Esophagus (tissue), 2 donors: ENCODE data around the gene DIRAS3. TPM values are rescaled to one million over a fixed set of nuclear protein-coding genes. Genes with fewer than 3 reads are reported as not detected.

Experiments
- H3K27ac ChIP-seq, 2 donors: one replicate each; pipeline ENCODE4 v1.5.1; 2013; ENCODE audit warnings: low read depth in 2 of 2, mild to moderate bottlenecking in 2 of 2, inconsistent platforms in 1 of 2, low read length in 1 of 2, moderate library complexity in 1 of 2
- H3K27me3 ChIP-seq, 2 donors: one replicate each; pipeline ENCODE4 v1.6.1; 2013; ENCODE audit warnings: low read length in 2 of 2, control low read depth in 1 of 2, mild to moderate bottlenecking in 1 of 2; ENCODE audit not compliant: insufficient read depth in 2 of 2, control insufficient read depth in 1 of 2
- H3K36me3 ChIP-seq, 2 donors: one replicate each; pipeline ENCODE4 v1.6.1; 2013; ENCODE audit warnings: low read length in 1 of 2; ENCODE audit not compliant: control insufficient read depth in 2 of 2, insufficient read depth in 2 of 2
- H3K4me1 ChIP-seq, 2 donors: one replicate each; pipeline ENCODE4 v1.6.1; 2013; ENCODE audit warnings: low read length in 1 of 2; ENCODE audit not compliant: control insufficient read depth in 2 of 2, insufficient read depth in 2 of 2
- H3K4me3 ChIP-seq, 2 donors: one replicate each; pipeline ENCODE4 v1.5.1; 2013; ENCODE audit warnings: low read length in 2 of 2, mild to moderate bottlenecking in 2 of 2, low read depth in 1 of 2, moderate library complexity in 1 of 2
- H3K9me3 ChIP-seq, 2 donors: one replicate each; pipeline ENCODE4 v1.6.1; 2013; ENCODE audit warnings: mild to moderate bottlenecking in 2 of 2, low read depth in 1 of 2, low read length in 1 of 2, moderate library complexity in 1 of 2; ENCODE audit not compliant: control insufficient read depth in 2 of 2, insufficient read depth in 1 of 2
- WGBS, 2 donors: extraction: QIAGEN DNeasy Blood & Tissue Kit; methylation state at CpG; one replicate each; pipeline ENCODE4 v1.1.7; 2013; 5-methylcytosine and 5-hydroxymethylcytosine counted together
- polyA plus RNA-seq, 2 donors: library from polyadenylated mRNA; stranded (reverse); fragments of 200-250 nt; gene quantifications; one replicate each; pipeline ENCODE4 v1.2.3, GENCODE V29; 2013
- donor health status: healthy with polysubstance abuse.
- donor health status: Bipolar disorder and iron deficiency.

The DIRAS3 gene
- polyA plus RNA-seq, 2 donors, result 1.6 to 2.7 TPM

- WGBS, 2 donors, result 59 to 66% methylated on average over 2 of the region's 2 CpGs
- H3K4me1 ChIP-seq, result no peaks in the 10 kb centered on the region
- no peaks in the 10 kb centered on the region for H3K27me3 ChIP-seq
- no peaks in the 10 kb centered on the region for H3K36me3 ChIP-seq
- no peak overlapping the region for H3K4me3 ChIP-seq
- no peaks in the 10 kb centered on the region for H3K9me3 ChIP-seq
- no peak overlapping the region for H3K27ac ChIP-seq
These were observed 13.5 kb downstream of the DIRAS3 start for GRCh38 chr1:68036946-68037345.

DNA sequence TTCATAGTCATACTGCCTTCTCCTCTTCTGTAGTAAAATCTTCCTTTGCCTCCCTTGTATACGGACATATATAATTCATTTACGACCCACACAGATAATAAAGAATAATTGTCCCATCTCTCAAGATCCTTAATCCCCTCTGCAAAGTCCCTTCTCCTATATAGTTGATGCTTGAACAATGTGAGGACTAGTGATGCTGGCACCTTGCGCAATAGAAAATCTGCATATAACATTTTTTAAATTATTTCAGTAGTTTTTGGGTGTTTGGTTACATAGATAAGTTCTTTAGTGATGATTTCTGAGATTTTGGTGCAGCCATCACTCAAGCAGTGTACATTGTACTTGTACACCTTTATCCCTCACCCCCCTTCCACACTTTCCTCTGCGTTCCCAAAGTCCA is 21.0 kb downstream of the DIRAS3 start:
- no peaks in the 10 kb centered on the region for H3K9me3 ChIP-seq
- no peaks in the 10 kb centered on the region for H3K4me1 ChIP-seq
- H3K27me3 ChIP-seq, result no peaks in the 10 kb centered on the region
- WGBS, 2 donors, result 95 to 97% methylated on average over 4 of the region's 4 CpGs
- no peak overlapping the region for H3K4me3 ChIP-seq
- no peaks in the 10 kb centered on the region for H3K36me3 ChIP-seq
- H3K27ac ChIP-seq, result no peak overlapping the region

GRCh38 chr1:68028566-68028965 is 21.9 kb downstream of the DIRAS3 start:
- no peak overlapping the region for H3K4me3 ChIP-seq
- H3K4me1 ChIP-seq, result no peaks in the 10 kb centered on the region
- no peaks in the 10 kb centered on the region for H3K27me3 ChIP-seq
- H3K27ac ChIP-seq, result no peak overlapping the region
- WGBS, 2 donors, result 83 to 87% methylated on average over 3 of the region's 3 CpGs
- H3K9me3 ChIP-seq, result no peaks in the 10 kb centered on the region
- no peaks in the 10 kb centered on the region for H3K36me3 ChIP-seq

- 76 to 85% methylated on average over 2 of the region's 2 CpGs for WGBS, 2 donors
- Histone ChIP-seq H3K27me3 (no peaks in the 10 kb centered on the region), H3K27ac (no peak overlapping the region), H3K4me3 (no peak overlapping the region), H3K4me1 (no peaks in the 10 kb centered on the region), H3K36me3 (no peaks in the 10 kb centered on the region), H3K9me3 (no peaks in the 10 kb centered on the region)
These were observed 25.6 kb downstream of the DIRAS3 start for GRCh38 chr1:68024635-68025338.

- WGBS, 2 donors, result 58 to 74% methylated on average over 2 of the region's 2 CpGs
- Histone ChIP-seq H3K27me3 (no peaks in the 10 kb centered on the region), H3K4me1 (no peaks in the 10 kb centered on the region), H3K36me3 (no peaks in the 10 kb centered on the region), H3K4me3 (no peak overlapping the region), H3K27ac (no peak overlapping the region), H3K9me3 (no peaks in the 10 kb centered on the region)
These were observed 34.0 kb downstream of the DIRAS3 start for GRCh38 chr1:68016381-68016780.

DNA sequence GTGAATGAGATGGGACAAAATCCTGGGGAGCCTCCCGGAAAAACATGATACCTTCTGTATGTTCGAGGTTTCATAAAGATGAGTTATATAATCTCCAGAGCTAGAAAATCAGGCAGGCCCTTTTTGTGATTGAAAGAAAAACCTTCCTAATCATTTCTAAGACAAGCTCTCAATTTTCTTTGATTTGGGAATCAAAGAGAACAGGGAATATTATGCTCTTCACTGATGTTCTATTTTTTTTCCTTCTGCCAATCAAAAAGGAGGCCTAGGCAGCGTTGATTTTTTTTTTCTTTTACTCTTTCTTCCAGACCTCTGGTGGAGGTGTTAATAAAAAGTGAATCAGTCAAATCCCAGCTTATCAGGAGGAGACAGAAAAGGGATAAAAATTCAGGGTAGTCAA is 34.5 kb downstream of the DIRAS3 start:
- WGBS, 2 donors, result 87 to 88% methylated on average over 3 of the region's 3 CpGs
- Histone ChIP-seq H3K4me1 (no peaks in the 10 kb centered on the region), H3K9me3 (no peaks in the 10 kb centered on the region), H3K36me3 (no peaks in the 10 kb centered on the region), H3K4me3 (no peak overlapping the region), H3K27ac (no peak overlapping the region), H3K27me3 (no peaks in the 10 kb centered on the region)

DNA sequence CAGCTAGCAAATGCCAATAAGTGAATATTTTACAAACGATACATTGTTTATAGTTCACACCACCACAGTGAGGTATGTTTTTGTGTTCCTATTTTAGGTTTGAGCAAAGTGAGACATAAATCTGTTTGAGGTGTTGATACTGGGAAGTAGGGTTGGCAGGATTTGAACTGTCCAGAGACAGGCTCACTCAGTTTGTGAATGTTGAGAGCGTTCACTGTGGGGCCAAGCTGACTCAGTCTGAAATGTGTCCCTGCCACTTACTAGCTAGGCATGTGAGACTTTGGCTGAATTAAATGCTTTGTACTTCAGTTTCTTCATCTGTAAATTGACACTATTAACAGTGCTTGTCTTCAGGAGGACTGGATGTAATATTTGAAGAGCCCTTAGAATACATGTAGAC is 35.1 kb downstream of the DIRAS3 start:
- Histone ChIP-seq H3K27me3 (no peaks in the 10 kb centered on the region), H3K4me3 (no peak overlapping the region), H3K9me3 (no peaks in the 10 kb centered on the region), H3K36me3 (no peaks in the 10 kb centered on the region), H3K4me1 (no peaks in the 10 kb centered on the region), H3K27ac (no peak overlapping the region)
- WGBS, 2 donors, result 76 to 84% methylated on average over 2 of the region's 2 CpGs

DNA sequence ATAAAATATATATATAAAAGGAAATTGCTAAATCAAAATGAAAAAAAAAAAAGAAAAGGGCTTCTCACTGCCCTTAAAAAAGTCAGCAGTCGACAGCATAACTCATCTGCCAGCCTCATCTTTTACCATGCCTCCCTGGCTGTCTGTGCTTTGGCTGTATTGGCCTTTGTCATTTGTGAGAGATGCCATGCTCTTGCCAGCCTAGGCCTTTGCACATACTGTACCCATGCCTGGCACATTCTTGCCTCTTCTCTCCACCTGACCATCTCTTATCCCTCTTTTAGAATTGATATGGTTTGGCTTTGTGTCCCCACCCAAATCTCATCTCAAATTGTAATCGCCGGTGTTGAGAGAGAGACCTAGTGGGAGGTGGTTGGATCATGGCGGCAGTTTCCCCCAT is 37.1 kb downstream of the DIRAS3 start:
- no peaks in the 10 kb centered on the region for H3K27me3 ChIP-seq
- H3K36me3 ChIP-seq, result no peaks in the 10 kb centered on the region
- WGBS, 2 donors, result 94 to 96% methylated on average over 4 of the region's 4 CpGs

GRCh38 chr1:68011657-68012375 is 38.6 kb downstream of the DIRAS3 start:
- H3K4me1 ChIP-seq, result no peaks in the 10 kb centered on the region

More for the DNA sequence above, 37.1 kb downstream of the DIRAS3 start:
- H3K27ac ChIP-seq, result no peak overlapping the region
- H3K4me3 ChIP-seq, result no peak overlapping the region
- H3K4me1 ChIP-seq, result no peaks in the 10 kb centered on the region
- H3K9me3 ChIP-seq, result no peaks in the 10 kb centered on the region

GRCh38 chr1:68010543-68010942 is 39.9 kb downstream of the DIRAS3 start:
- no peaks in the 10 kb centered on the region for H3K9me3 ChIP-seq
- H3K27ac ChIP-seq, result no peak overlapping the region
- WGBS, 2 donors, result 20 to 23% methylated on average over 4 of the region's 4 CpGs
- no peaks in the 10 kb centered on the region for H3K4me1 ChIP-seq
- H3K36me3 ChIP-seq, result no peaks in the 10 kb centered on the region
- H3K27me3 ChIP-seq, result no peaks in the 10 kb centered on the region
- H3K4me3 ChIP-seq, result no peak overlapping the region

More at GRCh38 chr1:68011657-68012375, 38.6 kb downstream of the DIRAS3 start:
- no peak overlapping the region for H3K4me3 ChIP-seq
- no peaks in the 10 kb centered on the region for H3K27me3 ChIP-seq
- no peaks in the 10 kb centered on the region for H3K9me3 ChIP-seq
- H3K36me3 ChIP-seq, result no peaks in the 10 kb centered on the region
- WGBS, 2 donors, result 85 to 87% methylated on average over 2 of the region's 2 CpGs
- no peak overlapping the region for H3K27ac ChIP-seq
